ENCODE measurements around the gene RSPO1.

RSPO1 gene

DNA sequence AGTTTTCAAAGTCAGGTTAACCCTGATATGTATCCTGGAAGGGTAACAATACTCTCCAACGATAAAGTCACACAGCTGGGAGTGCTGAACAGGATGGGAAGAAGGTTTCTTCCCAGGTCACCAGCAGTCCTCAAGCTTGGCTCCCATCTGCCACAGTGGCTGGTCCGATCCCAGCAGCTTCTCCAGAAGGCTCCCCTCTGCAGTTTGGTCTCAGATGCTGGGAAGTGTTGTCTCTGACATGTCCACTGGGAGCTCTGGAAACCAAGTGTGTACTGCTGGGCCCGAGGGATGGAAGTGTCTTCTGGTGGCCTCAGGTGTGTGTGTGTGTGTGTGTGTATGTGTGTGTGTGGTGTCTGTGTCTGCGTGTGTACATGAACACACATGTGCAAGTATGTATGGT is 22.5 kb downstream of the RSPO1 start:
- Histone ChIP-seq H3K4ac (ENCODE audit: low read depth, low read length) (no peak overlapping the region), H3K23ac (ENCODE audit: low read length) (no peak overlapping the region), H3K4me3 (ENCODE audit: low read length) (no peak overlapping the region), H3K56ac (ENCODE audit: low read length) (no peak overlapping the region), H3K79me2 (ENCODE audit: control insufficient read depth, insufficient read depth, low read length) (no peaks in the 10 kb centered on the region), H3K4me1 (ENCODE audit: control insufficient read depth, low read depth, low read length) (no peaks in the 10 kb centered on the region), H3K27me3 (ENCODE audit: insufficient read depth, low read length, poor library complexity) (peaks cover 2% of the 10 kb centered on the region), H3K79me1 (ENCODE audit: low read length) (no peaks in the 10 kb centered on the region), H3K27ac (ENCODE audit: low read depth, low read length) (no peak overlapping the region), H3K18ac (ENCODE audit: low read length) (no peak overlapping the region), H3K4me2 (ENCODE audit: low read length) (no peak overlapping the region), H4K8ac (ENCODE audit: low read depth, low read length) (no peak overlapping the region), H3K36me3 (ENCODE audit: control insufficient read depth, insufficient read depth, low read length) (no peaks in the 10 kb centered on the region), H3K9ac (ENCODE audit: low read length) (no peak overlapping the region), H2AK5ac (ENCODE audit: low read length) (no peak overlapping the region), H2BK15ac (replicated peaks; ENCODE audit: low read depth) (no peak overlapping the region), H2BK5ac (ENCODE audit: low read length) (no peak overlapping the region), H4K5ac (ENCODE audit: low read length) (no peak overlapping the region), H2BK120ac (ENCODE audit: low read depth, low read length) (no peak overlapping the region)
- WGBS (ENCODE audit: extremely low coverage, insufficient coverage, low lambda C conversion rate) = no CpG with 5 or more reads among the region's 4 CpGs
- DNase-seq = no peak

DNA sequence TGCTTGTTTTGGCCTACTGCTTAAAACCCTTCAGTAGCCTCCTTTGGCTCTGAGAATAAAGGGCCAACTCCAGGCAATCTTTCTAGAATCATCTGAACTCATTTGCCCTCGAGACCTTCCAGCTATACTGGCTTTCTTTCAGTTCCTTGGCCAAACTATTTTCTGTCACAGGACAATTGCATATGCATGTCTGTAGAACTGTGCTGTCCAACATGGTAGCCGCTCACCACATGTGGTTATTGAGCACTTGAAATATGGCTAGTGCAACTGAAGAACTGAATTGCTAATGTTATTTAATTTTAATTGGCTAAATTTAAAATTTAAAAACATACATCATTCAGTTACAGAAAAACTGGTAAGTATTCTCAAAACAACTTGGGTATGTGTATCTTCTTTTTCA is 24.7 kb downstream of the RSPO1 start:
- Histone ChIP-seq H3K79me2 (ENCODE audit: control insufficient read depth, insufficient read depth, low read length) (no peaks in the 10 kb centered on the region), H3K36me3 (ENCODE audit: control insufficient read depth, insufficient read depth, low read length) (no peaks in the 10 kb centered on the region), H4K5ac (ENCODE audit: low read length) (no peak overlapping the region), H3K79me1 (ENCODE audit: low read length) (no peaks in the 10 kb centered on the region), H2BK15ac (replicated peaks; ENCODE audit: low read depth) (no peak overlapping the region), H3K23ac (ENCODE audit: low read length) (no peak overlapping the region), H3K4me1 (ENCODE audit: control insufficient read depth, low read depth, low read length) (no peaks in the 10 kb centered on the region), H3K56ac (ENCODE audit: low read length) (no peak overlapping the region), H3K4ac (ENCODE audit: low read depth, low read length) (no peak overlapping the region), H3K4me2 (ENCODE audit: low read length) (no peak overlapping the region), H2BK120ac (ENCODE audit: low read depth, low read length) (no peak overlapping the region), H3K4me3 (ENCODE audit: low read length) (no peak overlapping the region), H3K18ac (ENCODE audit: low read length) (no peak overlapping the region), H3K27me3 (ENCODE audit: insufficient read depth, low read length, poor library complexity) (peaks cover 2% of the 10 kb centered on the region), H2AK5ac (ENCODE audit: low read length) (no peak overlapping the region), H4K8ac (ENCODE audit: low read depth, low read length) (no peak overlapping the region), H2BK5ac (ENCODE audit: low read length) (no peak overlapping the region), H3K27ac (ENCODE audit: low read depth, low read length) (no peak overlapping the region), H3K9ac (ENCODE audit: low read length) (no peak overlapping the region)
- no CpG with 5 or more reads among the region's 2 CpGs for WGBS (ENCODE audit: extremely low coverage, insufficient coverage, low lambda C conversion rate)
- DNase-seq = no peak

DNA sequence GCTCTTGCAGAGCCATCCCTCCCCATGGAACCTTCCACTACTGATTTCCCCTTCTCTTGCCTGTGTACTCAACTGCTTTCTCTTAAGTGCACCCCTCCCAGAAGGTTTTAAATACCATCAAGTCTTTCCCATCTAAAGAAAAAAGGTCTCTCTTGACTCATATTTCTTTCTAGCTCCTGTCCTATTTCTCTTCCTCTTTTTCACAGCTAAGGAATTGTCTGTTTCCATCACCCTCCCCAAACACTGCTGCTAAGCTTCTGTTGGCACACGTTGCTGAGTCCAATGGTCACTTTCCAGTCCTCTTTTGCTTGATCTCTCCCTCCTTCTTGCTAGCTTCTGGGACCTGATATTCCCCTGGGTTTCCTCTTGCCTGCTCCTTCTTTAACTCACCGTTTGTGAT is 25.7 kb downstream of the RSPO1 start:
- Histone ChIP-seq H3K18ac (ENCODE audit: low read length) (no peak overlapping the region), H3K79me2 (ENCODE audit: control insufficient read depth, insufficient read depth, low read length) (no peaks in the 10 kb centered on the region), H3K9ac (ENCODE audit: low read length) (no peak overlapping the region), H3K56ac (ENCODE audit: low read length) (no peak overlapping the region), H3K4me3 (ENCODE audit: low read length) (no peak overlapping the region), H2BK5ac (ENCODE audit: low read length) (no peak overlapping the region), H3K27me3 (ENCODE audit: insufficient read depth, low read length, poor library complexity) (peaks cover 2% of the 10 kb centered on the region), H4K8ac (ENCODE audit: low read depth, low read length) (no peak overlapping the region), H2BK15ac (replicated peaks; ENCODE audit: low read depth) (no peak overlapping the region), H3K4me2 (ENCODE audit: low read length) (no peak overlapping the region), H3K4ac (ENCODE audit: low read depth, low read length) (no peak overlapping the region), H3K79me1 (ENCODE audit: low read length) (no peaks in the 10 kb centered on the region), H3K4me1 (ENCODE audit: control insufficient read depth, low read depth, low read length) (no peaks in the 10 kb centered on the region), H2AK5ac (ENCODE audit: low read length) (no peak overlapping the region), H3K27ac (ENCODE audit: low read depth, low read length) (no peak overlapping the region), H4K5ac (ENCODE audit: low read length) (no peak overlapping the region), H3K23ac (ENCODE audit: low read length) (no peak overlapping the region), H3K36me3 (ENCODE audit: control insufficient read depth, insufficient read depth, low read length) (no peaks in the 10 kb centered on the region), H2BK120ac (ENCODE audit: low read depth, low read length) (no peak overlapping the region)
- no peak for DNase-seq
- WGBS (ENCODE audit: extremely low coverage, insufficient coverage, low lambda C conversion rate) = no CpG with 5 or more reads among the region's 2 CpGs

DNA sequence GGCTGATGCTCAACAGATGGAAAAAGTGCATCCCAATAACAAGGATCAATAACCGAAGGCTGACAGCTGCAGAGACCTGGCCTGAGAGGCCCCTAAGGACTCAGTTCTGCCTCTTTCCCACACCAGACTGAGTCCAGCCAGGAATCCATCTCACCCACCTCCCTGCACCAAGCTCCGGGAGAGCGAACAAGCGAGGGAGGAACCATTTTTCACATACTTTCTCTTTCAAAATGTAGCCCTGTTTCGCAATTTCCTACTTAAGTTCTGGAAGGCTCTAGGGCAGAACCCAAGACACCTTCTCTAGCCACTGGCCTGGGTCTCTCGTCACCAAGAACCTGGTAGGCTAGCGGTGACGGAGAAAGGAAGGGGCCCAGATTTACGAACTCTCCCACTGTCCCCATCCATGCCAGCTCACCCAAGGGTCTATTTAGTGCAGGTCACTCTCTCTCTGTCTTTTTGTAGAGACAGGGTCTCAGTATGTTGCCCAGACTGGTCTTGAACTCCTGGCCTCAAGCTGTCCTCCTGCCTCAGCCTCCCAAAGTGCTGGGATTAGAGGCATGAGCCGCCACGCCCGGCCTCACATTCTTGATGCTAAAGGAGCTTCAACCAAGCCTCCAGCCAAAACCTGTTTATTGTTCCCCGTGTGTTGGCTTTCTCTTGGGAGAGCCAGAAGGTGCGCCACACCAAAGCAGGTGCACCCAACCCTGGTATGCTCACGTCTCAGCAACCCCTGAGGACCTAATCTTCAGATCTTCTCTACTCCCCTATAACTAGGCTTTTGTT is 28.0 kb downstream of the RSPO1 start:
- DNase-seq = no peak
- no peak overlapping the region for H3K27ac ChIP-seq (ENCODE audit: low read depth, low read length)
- H3K4me2 ChIP-seq (ENCODE audit: low read length) = no peak overlapping the region

DNA sequence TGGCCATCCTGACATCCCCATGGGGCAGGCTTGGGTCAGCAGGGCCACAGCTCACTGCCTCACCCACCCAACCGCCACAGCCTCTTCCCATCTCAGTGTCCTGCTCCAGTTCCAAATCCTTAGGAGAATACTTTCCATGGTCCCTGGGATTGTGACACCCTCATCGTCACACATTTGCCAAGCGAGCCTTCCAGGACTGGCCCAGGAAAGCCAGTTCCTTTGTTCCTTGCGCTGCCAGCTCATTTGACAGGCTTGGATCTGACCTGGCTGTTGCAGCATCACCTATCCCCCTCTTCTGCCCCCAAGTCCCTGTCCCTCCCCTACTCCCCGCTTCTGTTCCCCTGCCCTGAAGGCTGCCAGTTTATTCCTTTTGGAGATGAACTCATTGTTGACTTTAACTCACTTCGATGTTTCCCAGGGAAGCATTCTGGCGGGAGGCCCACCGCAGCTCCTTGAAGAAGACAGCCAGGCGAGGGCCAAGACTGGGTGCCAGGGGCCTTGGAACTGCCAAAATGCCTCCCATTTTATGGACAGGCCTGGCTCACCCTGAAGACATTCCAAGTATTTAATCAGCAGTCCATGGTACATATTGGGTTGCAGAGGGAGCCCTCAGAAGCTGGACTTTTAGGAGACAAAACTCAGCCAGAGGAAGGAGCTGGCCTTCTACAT is 28.8 kb downstream of the RSPO1 start:
- Histone ChIP-seq H2BK120ac (ENCODE audit: low read depth, low read length) (no peak overlapping the region), H2AK5ac (ENCODE audit: low read length) (no peak overlapping the region), H3K36me3 (ENCODE audit: control insufficient read depth, insufficient read depth, low read length) (no peaks in the 10 kb centered on the region), H4K5ac (ENCODE audit: low read length) (no peak overlapping the region), H3K79me2 (ENCODE audit: control insufficient read depth, insufficient read depth, low read length) (no peaks in the 10 kb centered on the region), H3K23ac (ENCODE audit: low read length) (no peak overlapping the region), H3K4ac (ENCODE audit: low read depth, low read length) (no peak overlapping the region), H3K56ac (ENCODE audit: low read length) (no peak overlapping the region), H3K18ac (ENCODE audit: low read length) (no peak overlapping the region), H2BK15ac (replicated peaks; ENCODE audit: low read depth) (no peak overlapping the region), H3K27me3 (ENCODE audit: insufficient read depth, low read length, poor library complexity) (peaks cover 2% of the 10 kb centered on the region), H3K4me1 (ENCODE audit: control insufficient read depth, low read depth, low read length) (no peaks in the 10 kb centered on the region), H3K4me2 (ENCODE audit: low read length) (no peak overlapping the region), H3K27ac (ENCODE audit: low read depth, low read length) (no peak overlapping the region), H2BK5ac (ENCODE audit: low read length) (no peak overlapping the region), H4K8ac (ENCODE audit: low read depth, low read length) (no peak overlapping the region), H3K79me1 (ENCODE audit: low read length) (no peaks in the 10 kb centered on the region), H3K9ac (ENCODE audit: low read length) (no peak overlapping the region), H3K4me3 (ENCODE audit: low read length) (no peak overlapping the region)
- DNase-seq = no peak
- WGBS (ENCODE audit: extremely low coverage, insufficient coverage, low lambda C conversion rate) = no CpG with 5 or more reads among the region's 9 CpGs

More for the DNA sequence above, 28.0 kb downstream of the RSPO1 start:
- Histone ChIP-seq H3K56ac (ENCODE audit: low read length) (no peak overlapping the region), H3K36me3 (ENCODE audit: control insufficient read depth, insufficient read depth, low read length) (no peaks in the 10 kb centered on the region), H2BK5ac (ENCODE audit: low read length) (no peak overlapping the region), H3K4me1 (ENCODE audit: control insufficient read depth, low read depth, low read length) (no peaks in the 10 kb centered on the region), H3K9ac (ENCODE audit: low read length) (no peak overlapping the region), H2BK120ac (ENCODE audit: low read depth, low read length) (no peak overlapping the region), H4K5ac (ENCODE audit: low read length) (no peak overlapping the region), H4K8ac (ENCODE audit: low read depth, low read length) (no peak overlapping the region), H2BK15ac (replicated peaks; ENCODE audit: low read depth) (no peak overlapping the region), H3K18ac (ENCODE audit: low read length) (no peak overlapping the region), H2AK5ac (ENCODE audit: low read length) (no peak overlapping the region), H3K4me3 (ENCODE audit: low read length) (no peak overlapping the region), H3K27me3 (ENCODE audit: insufficient read depth, low read length, poor library complexity) (peaks cover 2% of the 10 kb centered on the region), H3K23ac (ENCODE audit: low read length) (no peak overlapping the region), H3K79me2 (ENCODE audit: control insufficient read depth, insufficient read depth, low read length) (no peaks in the 10 kb centered on the region), H3K79me1 (ENCODE audit: low read length) (no peaks in the 10 kb centered on the region), H3K4ac (ENCODE audit: low read depth, low read length) (no peak overlapping the region)
- no CpG with 5 or more reads among the region's 15 CpGs for WGBS (ENCODE audit: extremely low coverage, insufficient coverage, low lambda C conversion rate)

Measured in mesendoderm (in vitro differentiated cells).